ENCODE measurements around the gene IREB2.

IREB2 gene

DNA sequence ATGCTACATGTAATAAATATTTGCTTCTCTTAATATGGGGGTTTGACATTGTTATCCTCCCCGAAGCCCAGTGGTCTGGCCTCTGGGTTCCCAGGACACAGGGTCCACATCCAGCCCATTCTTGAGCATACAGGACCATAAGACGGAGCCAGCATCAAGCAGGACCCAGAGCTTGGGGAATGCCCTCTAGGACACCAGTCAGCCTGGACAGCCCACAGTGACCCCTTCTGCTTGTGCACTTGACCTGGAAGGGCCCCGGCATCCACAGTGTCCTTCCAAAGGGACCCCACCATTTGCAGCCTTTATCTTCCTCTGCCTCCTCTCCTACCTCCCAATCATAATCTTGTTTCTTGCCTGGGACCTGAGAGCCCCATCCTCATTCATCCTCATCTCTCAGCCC, 46.2 kb upstream of the IREB2 start:
- no peak overlapping the region for H3K4me3 ChIP-seq (ENCODE audit: control insufficient read depth, low read depth, low read length)
- TF ChIP-seq CTCF (IDR thresholded peaks at IDR 0.05; ENCODE audit: control insufficient read depth, insufficient read depth, low read depth, low read length, missing control alignments) = no peak
- DNase-seq (ENCODE audit: low read depth) = no peak

DNA sequence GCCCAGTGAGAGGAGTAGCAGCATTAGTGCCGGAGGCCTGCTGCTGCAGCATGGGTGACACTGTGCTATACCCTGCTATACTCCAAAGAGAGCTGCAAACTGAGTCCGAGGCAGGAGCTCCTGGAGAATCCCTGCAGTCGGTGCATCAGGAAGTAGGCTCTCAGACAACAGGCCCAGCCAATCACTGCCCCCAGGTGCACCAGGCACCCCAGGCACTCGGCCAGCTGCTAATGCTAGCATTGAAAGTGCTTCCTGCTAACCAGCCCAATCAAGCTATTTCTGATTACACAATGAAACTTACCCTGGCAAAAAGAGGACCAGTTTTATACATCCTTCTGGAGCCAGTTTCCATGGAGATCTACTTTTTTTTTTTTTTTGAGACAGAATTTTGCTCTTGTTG, 45.6 kb upstream of the IREB2 start:
- no peak for DNase-seq (ENCODE audit: low read depth)
- TF ChIP-seq CTCF (IDR thresholded peaks at IDR 0.05; ENCODE audit: control insufficient read depth, insufficient read depth, low read depth, low read length, missing control alignments) = no peak
- no peak overlapping the region for H3K4me3 ChIP-seq (ENCODE audit: control insufficient read depth, low read depth, low read length)

GRCh38 chr15:78393137-78393536, 44.9 kb upstream of the IREB2 start:
- no peak for TF ChIP-seq CTCF (IDR thresholded peaks at IDR 0.05; ENCODE audit: control insufficient read depth, insufficient read depth, low read depth, low read length, missing control alignments)
- no peak overlapping the region for H3K4me3 ChIP-seq (ENCODE audit: control insufficient read depth, low read depth, low read length)
- no peak for DNase-seq (ENCODE audit: low read depth)

DNA sequence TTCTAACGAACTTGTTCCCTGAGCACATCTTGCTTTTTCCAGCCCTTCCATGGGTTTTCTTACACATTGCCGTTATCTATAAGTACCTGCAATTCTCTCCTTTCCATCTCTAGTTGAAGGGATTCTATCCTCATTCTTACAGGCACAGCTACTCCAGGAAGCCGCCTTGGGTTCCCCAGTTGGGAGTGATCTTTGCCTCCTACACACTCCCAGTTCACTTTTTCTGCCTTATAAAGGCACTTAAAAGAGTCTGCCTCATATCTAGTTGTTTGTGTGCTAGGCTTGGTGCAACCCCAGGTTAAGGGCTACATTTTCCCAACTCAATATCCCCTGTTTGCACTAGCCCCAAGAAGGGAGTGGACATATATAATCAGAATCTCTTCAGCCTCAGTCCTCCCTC, 44.0 kb upstream of the IREB2 start:
- TF ChIP-seq CTCF (IDR thresholded peaks at IDR 0.05; ENCODE audit: control insufficient read depth, insufficient read depth, low read depth, low read length, missing control alignments) = no peak
- no peak for DNase-seq (ENCODE audit: low read depth)
- no peak overlapping the region for H3K4me3 ChIP-seq (ENCODE audit: control insufficient read depth, low read depth, low read length)

DNA sequence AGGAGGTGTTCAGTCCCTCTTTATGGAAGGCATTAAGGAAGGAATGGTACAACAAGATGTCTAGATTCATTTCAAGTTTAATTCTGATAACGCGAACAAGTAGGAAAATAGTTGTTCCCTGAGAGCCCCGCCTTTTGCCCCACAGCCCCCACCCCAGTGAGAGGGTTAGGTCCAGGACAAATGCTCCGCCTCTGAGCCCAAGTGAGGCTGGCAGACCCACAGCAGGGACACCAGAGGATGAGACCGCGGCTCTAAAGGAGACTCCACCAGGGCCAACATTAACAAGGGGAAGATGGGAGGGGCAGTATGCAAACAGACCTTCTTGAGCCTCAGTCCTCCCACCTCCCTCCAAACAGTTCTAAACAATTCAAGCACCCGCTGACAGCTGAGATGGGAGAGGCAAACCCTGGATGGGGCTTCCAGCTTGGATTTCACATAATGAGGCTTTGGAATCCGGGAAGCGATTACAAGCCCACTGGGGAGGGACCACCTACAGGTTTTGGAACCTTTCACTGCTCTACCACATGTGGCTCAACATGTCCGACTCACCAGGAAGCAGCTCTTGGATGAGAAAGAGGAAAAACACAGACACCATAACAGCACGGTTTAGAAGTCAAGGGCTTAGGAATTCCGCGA, 42.9 kb upstream of the IREB2 start:
- no peak for TF ChIP-seq CTCF (IDR thresholded peaks at IDR 0.05; ENCODE audit: control insufficient read depth, insufficient read depth, low read depth, low read length, missing control alignments)
- no peak for DNase-seq (ENCODE audit: low read depth)
- H3K4me3 ChIP-seq (ENCODE audit: control insufficient read depth, low read depth, low read length) = no peak overlapping the region

GRCh38 chr15:78396186-78396814, 41.7 kb upstream of the IREB2 start:
- no peak overlapping the region for H3K4me3 ChIP-seq (ENCODE audit: control insufficient read depth, low read depth, low read length)
- no peak for DNase-seq (ENCODE audit: low read depth)
- no peak for TF ChIP-seq CTCF (IDR thresholded peaks at IDR 0.05; ENCODE audit: control insufficient read depth, insufficient read depth, low read depth, low read length, missing control alignments)

Measured in AG09309 (cell line).